Measurements from ENCODE around the gene ACYP1. TPM values are rescaled to one million over a fixed set of nuclear protein-coding genes. Genes with fewer than 3 reads are reported as not detected.
A peak's percentile ranks its signal among the peaks of the same experiment; 100 is the strongest.

ACYP1 gene
- total RNA-seq, 1 experiment from 2014 or later, result 11.7 TPM

- intact Hi-C loops (cut with micrococcal nuclease), result no loop called here
- Mint-ChIP-seq H3K9me3 (ENCODE audit: unreplicated experiment) (no peaks in the 10 kb centered on the region), H3K4me1 (ENCODE audit: insufficient read depth, unreplicated experiment) (peaks cover 9% of the 10 kb centered on the region), H3K4me3 (ENCODE audit: unreplicated experiment) (no peak overlapping the region), H3K36me3 (ENCODE audit: insufficient read depth, unreplicated experiment) (peaks cover 16% of the 10 kb centered on the region), H3K27me3 (ENCODE audit: insufficient read depth, unreplicated experiment) (no peaks in the 10 kb centered on the region), H3K27ac (ENCODE audit: low read depth, unreplicated experiment) (no peak overlapping the region)
- ChIA-PET CTCF (no interaction called here), POLR2A (no interaction called here)
- TF ChIP-seq, protein P1, sequence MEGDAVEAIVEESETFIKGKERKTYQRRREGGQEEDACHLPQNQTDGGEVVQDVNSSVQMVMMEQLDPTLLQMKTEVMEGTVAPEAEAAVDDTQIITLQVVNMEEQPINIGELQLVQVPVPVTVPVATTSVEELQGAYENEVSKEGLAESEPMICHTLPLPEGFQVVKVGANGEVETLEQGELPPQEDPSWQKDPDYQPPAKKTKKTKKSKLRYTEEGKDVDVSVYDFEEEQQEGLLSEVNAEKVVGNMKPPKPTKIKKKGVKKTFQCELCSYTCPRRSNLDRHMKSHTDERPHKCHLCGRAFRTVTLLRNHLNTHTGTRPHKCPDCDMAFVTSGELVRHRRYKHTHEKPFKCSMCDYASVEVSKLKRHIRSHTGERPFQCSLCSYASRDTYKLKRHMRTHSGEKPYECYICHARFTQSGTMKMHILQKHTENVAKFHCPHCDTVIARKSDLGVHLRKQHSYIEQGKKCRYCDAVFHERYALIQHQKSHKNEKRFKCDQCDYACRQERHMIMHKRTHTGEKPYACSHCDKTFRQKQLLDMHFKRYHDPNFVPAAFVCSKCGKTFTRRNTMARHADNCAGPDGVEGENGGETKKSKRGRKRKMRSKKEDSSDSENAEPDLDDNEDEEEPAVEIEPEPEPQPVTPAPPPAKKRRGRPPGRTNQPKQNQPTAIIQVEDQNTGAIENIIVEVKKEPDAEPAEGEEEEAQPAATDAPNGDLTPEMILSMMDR (IDR thresholded peaks at IDR 0.05; ENCODE audit: unreplicated experiment), result no peak
- no peak for DNase-seq (ENCODE audit: unreplicated experiment)
- BruUV-seq (replicated peaks), result no TSS peak
Observed at GRCh38 chr14:75060420-75060819, 3.4 kb downstream of the ACYP1 start.

GRCh38 chr14:75059642-75060041, 4.2 kb downstream of the ACYP1 start:
- Mint-ChIP-seq H3K36me3 (ENCODE audit: insufficient read depth, unreplicated experiment) (peaks cover 16% of the 10 kb centered on the region), H3K4me3 (ENCODE audit: unreplicated experiment) (no peak overlapping the region), H3K9me3 (ENCODE audit: unreplicated experiment) (no peaks in the 10 kb centered on the region), H3K4me1 (ENCODE audit: insufficient read depth, unreplicated experiment) (peaks cover 13% of the 10 kb centered on the region), H3K27ac (ENCODE audit: low read depth, unreplicated experiment) (peak overlapping the region; percentile 32), H3K27me3 (ENCODE audit: insufficient read depth, unreplicated experiment) (no peaks in the 10 kb centered on the region)
- POLR2A ChIA-PET, result no interaction called here
- DNase-seq (ENCODE audit: unreplicated experiment), result no peak
- intact Hi-C loops (cut with micrococcal nuclease), result no loop called here
- TF ChIP-seq, protein P1 (IDR thresholded peaks at IDR 0.05; ENCODE audit: unreplicated experiment), result no peak
- CTCF ChIA-PET, result no interaction called here
- BruUV-seq (replicated peaks), result no TSS peak

DNA sequence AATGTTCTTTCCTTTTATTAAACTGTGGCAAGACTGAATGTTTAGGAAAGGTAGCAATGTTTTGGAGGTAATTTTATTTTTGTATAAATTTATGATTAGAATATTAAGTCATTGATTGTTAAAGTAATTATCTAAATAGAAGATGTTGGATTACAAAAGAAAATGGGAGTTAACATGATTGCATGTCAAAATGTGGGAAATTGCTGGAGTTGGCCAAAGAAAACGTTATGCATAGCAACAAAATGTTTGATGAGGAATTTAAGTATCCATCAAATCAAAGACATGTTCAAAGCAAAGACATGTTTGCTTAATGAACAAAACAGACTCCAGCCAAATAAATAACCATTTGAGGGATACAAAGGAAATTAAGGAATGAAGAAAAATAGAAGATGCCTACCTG, 9.4 kb downstream of the ACYP1 start:
- CTCF ChIA-PET, result interaction anchor here (0.6 kb wide), 1 partner anchor 52 kb away, joined by 4 read pairs; the partner anchor contains the start of gene EIF2B2
- H3K36me3 Mint-ChIP-seq (ENCODE audit: insufficient read depth, unreplicated experiment), result peaks cover 23% of the 10 kb centered on the region
- H3K4me1 Mint-ChIP-seq (ENCODE audit: insufficient read depth, unreplicated experiment), result peaks cover 33% of the 10 kb centered on the region
- no peaks in the 10 kb centered on the region for H3K9me3 Mint-ChIP-seq (ENCODE audit: unreplicated experiment)
- no peak overlapping the region for H3K27ac Mint-ChIP-seq (ENCODE audit: low read depth, unreplicated experiment)
- intact Hi-C loops (cut with micrococcal nuclease), result no loop called here
- POLR2A ChIA-PET, result interaction anchor here (0.8 to 1.3 kb wide), 2 partner anchors 11 to 15 kb away, joined by 3 to 5 read pairs; partner anchors contain the start of gene ZC2HC1C
- H3K27me3 Mint-ChIP-seq (ENCODE audit: insufficient read depth, unreplicated experiment), result no peaks in the 10 kb centered on the region
- no peak for DNase-seq (ENCODE audit: unreplicated experiment)
- no peak overlapping the region for H3K4me3 Mint-ChIP-seq (ENCODE audit: unreplicated experiment)
- no TSS peak for BruUV-seq (replicated peaks)
- TF ChIP-seq, protein P1 (IDR thresholded peaks at IDR 0.05; ENCODE audit: unreplicated experiment), result no peak

GRCh38 chr14:75053396-75054291, 10.2 kb downstream of the ACYP1 start:
- Mint-ChIP-seq H3K36me3 (ENCODE audit: insufficient read depth, unreplicated experiment) (peaks cover 22% of the 10 kb centered on the region), H3K27me3 (ENCODE audit: insufficient read depth, unreplicated experiment) (no peaks in the 10 kb centered on the region), H3K27ac (ENCODE audit: low read depth, unreplicated experiment) (no peak overlapping the region), H3K4me1 (ENCODE audit: insufficient read depth, unreplicated experiment) (peaks cover 36% of the 10 kb centered on the region), H3K4me3 (ENCODE audit: unreplicated experiment) (no peak overlapping the region), H3K9me3 (ENCODE audit: unreplicated experiment) (no peaks in the 10 kb centered on the region)
- ChIA-PET CTCF (interaction anchor here (0.6 to 1.3 kb wide), 3 partner anchors 10 to 51 kb away, joined by 3 to 4 read pairs (median 3); partner anchors contain the start of genes ACYP1 and EIF2B2), POLR2A (interaction anchor here (0.8 to 4.9 kb wide), 3 partner anchors 11 to 16 kb away, joined by 3 to 49 read pairs (median 5); partner anchors contain the start of genes ACYP1 and ZC2HC1C)
- intact Hi-C loops (cut with micrococcal nuclease), result no loop called here
- TF ChIP-seq, protein P1 (IDR thresholded peaks at IDR 0.05; ENCODE audit: unreplicated experiment), result no peak
- BruUV-seq (replicated peaks), result no TSS peak
- DNase-seq (ENCODE audit: unreplicated experiment), result no peak

Data from MCF 10A (cell line).